IPS-20b (cell line): Measurements from ENCODE around the gene MORN3.

Source experiments
- H3K27ac ChIP-seq: one replicate; pipeline ENCODE4 v1.5.1; 2013; ENCODE audit warnings: low read length
- H3K27me3 ChIP-seq: 2 replicates; pipeline ENCODE4 v1.6.1; 2013; ENCODE audit warnings: mild to moderate bottlenecking, low read length, inconsistent platforms; ENCODE audit not compliant: insufficient read depth
- H3K36me3 ChIP-seq: 2 replicates; pipeline ENCODE4 v1.6.1; 2013; ENCODE audit warnings: low read depth, mild to moderate bottlenecking, inconsistent platforms, low read length, moderate library complexity; ENCODE audit not compliant: insufficient read depth
- H3K4me1 ChIP-seq: 2 replicates; pipeline ENCODE4 v1.6.1; 2013; ENCODE audit warnings: mild to moderate bottlenecking, control low read depth, inconsistent platforms, low read length, moderate library complexity; ENCODE audit not compliant: insufficient read depth
- H3K4me3 ChIP-seq: 2 replicates; pipeline ENCODE4 v1.5.1; 2013; ENCODE audit warnings: mild to moderate bottlenecking, low read length, inconsistent platforms
- H3K9ac ChIP-seq: 2 replicates; pipeline ENCODE4 v1.6.1; 2013; ENCODE audit warnings: low read depth, mild to moderate bottlenecking, inconsistent platforms, low read length, moderate library complexity
- H3K9me3 ChIP-seq: 2 replicates; pipeline ENCODE4 v1.6.1; 2013; ENCODE audit warnings: mild to moderate bottlenecking, low read depth, low read length, inconsistent platforms; ENCODE audit not compliant: insufficient read depth

MORN3 gene

DNA sequence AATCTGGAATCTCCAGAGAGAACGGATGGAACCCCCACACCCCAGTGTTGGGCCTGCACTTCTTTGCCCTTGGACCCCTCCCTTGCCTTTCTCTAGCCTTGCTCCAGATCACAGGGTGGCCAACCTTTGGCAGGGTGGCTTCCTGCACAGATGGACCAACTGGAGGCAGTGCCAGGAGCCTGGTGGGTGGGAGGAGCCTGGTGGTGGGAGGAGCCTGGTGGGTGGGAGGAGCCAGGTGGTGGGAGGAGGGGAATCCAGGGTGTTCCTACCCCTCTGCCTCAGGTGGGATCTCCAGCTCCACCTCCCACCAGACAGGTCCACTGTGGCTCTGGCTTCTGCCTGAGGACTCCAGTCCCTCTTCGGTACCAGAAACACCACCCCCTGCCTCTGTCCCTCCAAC, 58.1 kb downstream of the MORN3 start:
- Histone ChIP-seq H3K27me3 (no peaks in the 10 kb centered on the region), H3K36me3 (no peaks in the 10 kb centered on the region), H3K4me1 (no peaks in the 10 kb centered on the region; the same call in 1 of the 2 replicates), H3K9me3 (no peaks in the 10 kb centered on the region), H3K4me3 (no peak overlapping the region), H3K9ac (no peak overlapping the region), H3K27ac (no peak overlapping the region)

DNA sequence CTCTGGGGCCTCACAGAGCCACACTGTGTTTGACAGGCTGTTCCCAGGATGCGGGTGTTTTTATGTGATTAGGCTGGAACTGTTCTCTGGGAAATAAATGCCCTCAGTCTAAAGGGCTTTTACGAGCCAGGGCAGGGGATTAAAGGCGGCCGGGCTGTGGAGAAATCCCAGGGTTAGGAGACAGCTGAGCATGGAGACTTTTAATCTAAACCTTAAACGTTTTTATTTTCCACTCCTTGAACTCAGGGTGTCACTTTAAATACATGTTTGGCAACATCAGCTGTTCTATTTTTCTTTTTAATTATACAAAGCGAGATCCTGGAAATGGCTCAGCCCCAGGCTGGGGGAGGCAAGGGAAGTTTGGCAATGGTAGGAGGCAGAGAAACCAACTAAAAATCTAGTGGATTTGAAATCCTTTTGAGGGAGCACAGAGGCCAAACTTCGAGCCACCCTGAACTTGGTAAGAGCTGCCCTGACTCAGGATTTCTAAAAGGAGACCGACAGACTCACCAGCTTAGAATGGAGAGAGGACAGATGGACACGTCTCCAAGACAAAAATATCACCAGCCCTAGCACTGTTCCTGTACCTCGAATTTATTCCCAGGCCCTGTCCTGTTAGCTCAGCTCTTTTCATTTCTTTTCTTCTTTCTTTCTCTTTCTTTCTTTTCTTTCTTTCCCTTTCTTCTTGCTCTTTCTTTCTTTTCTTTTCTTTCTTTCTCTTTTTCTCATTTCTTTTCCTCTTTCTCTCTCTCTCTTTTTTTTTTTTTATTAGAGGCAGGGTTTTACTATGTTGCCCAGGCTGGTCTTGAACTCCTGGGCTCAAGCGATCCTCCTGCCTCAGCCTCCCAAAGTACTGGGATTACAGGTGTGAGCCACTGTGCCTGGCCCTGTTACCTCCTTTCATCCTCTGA, 59.0 kb downstream of the MORN3 start:
- no peak overlapping the region for H3K4me3 ChIP-seq
- H3K9me3 ChIP-seq = no peaks in the 10 kb centered on the region
- H3K27ac ChIP-seq = no peak overlapping the region
- H3K4me1 ChIP-seq = no peaks in the 10 kb centered on the region; the same call in 1 of the 2 replicates
- H3K27me3 ChIP-seq = no peaks in the 10 kb centered on the region
- H3K9ac ChIP-seq = no peak overlapping the region
- H3K36me3 ChIP-seq = no peaks in the 10 kb centered on the region

GRCh38 chr12:121608301-121608700, 61.2 kb downstream of the MORN3 start:
- no peaks in the 10 kb centered on the region for H3K9me3 ChIP-seq
- no peaks in the 10 kb centered on the region for H3K36me3 ChIP-seq
- no peaks in the 10 kb centered on the region for H3K27me3 ChIP-seq
- no peaks in the 10 kb centered on the region; the same call in 1 of the 2 replicates for H3K4me1 ChIP-seq
- H3K27ac ChIP-seq = no peak overlapping the region
- H3K9ac ChIP-seq = no peak overlapping the region
- no peak overlapping the region for H3K4me3 ChIP-seq

DNA sequence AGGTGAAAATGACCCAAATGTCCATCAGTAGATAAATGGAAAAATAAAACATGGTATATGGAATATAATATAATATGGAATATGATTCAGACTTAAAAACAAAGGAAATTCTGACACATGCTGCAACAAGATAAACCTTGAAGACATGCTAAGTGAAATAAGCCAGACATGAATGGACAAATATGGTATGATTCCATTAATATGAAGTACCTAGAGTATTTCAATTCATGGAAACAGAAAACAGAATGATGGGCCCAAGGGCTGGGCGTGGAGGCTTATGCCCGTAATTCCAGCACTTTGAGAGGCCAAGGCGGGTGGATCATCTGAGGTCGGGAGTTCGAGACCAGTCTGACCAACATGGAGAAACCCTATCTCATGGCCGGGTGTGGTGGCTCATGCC, 65.9 kb downstream of the MORN3 start:
- no peak overlapping the region for H3K27ac ChIP-seq
- H3K4me1 ChIP-seq = no peaks in the 10 kb centered on the region
- H3K36me3 ChIP-seq = no peaks in the 10 kb centered on the region
- no peak overlapping the region for H3K9ac ChIP-seq
- no peak overlapping the region for H3K4me3 ChIP-seq
- H3K27me3 ChIP-seq = no peaks in the 10 kb centered on the region
- no peaks in the 10 kb centered on the region for H3K9me3 ChIP-seq

GRCh38 chr12:121602766-121603165, 66.7 kb downstream of the MORN3 start:
- no peaks in the 10 kb centered on the region for H3K4me1 ChIP-seq
- H3K36me3 ChIP-seq = no peaks in the 10 kb centered on the region
- H3K9me3 ChIP-seq = no peaks in the 10 kb centered on the region
- no peaks in the 10 kb centered on the region for H3K27me3 ChIP-seq
- H3K4me3 ChIP-seq = no peak overlapping the region
- H3K27ac ChIP-seq = no peak overlapping the region
- no peak overlapping the region for H3K9ac ChIP-seq

- no peak overlapping the region for H3K27ac ChIP-seq
- no peak overlapping the region for H3K9ac ChIP-seq
- no peaks in the 10 kb centered on the region for H3K4me1 ChIP-seq
- no peak overlapping the region for H3K4me3 ChIP-seq
- no peaks in the 10 kb centered on the region for H3K27me3 ChIP-seq
- H3K9me3 ChIP-seq = no peaks in the 10 kb centered on the region
- peaks cover 7% of the 10 kb centered on the region; the same call in 1 of the 2 replicates for H3K36me3 ChIP-seq
These were observed 68.6 kb downstream of the MORN3 start for GRCh38 chr12:121600702-121601336.
